Measurements from ENCODE around the gene ODF4.

DNA sequence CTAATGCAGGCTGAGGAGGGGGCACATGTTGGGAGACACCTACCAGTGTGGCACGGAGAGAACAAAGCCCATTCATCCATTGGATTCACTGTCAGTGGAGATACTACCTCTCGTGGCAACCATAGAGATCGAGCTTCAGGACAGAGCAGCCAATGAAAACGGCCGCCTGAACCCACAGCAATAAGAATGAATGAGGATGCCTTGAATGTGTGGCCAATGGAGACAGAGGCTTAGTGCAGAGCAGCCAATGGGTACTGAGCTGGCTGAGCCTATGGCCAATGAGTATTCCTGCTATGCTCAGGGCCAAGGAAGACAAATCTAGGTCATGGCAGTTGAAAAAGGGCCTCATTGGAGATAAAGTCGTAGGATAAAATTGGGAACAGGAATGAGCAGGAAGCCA lies 18.6 kb upstream of the ODF4 start:
- no peak for TF ChIP-seq CTCF (IDR thresholded peaks at IDR 0.05)
- TF ChIP-seq POLR2A (IDR thresholded peaks at IDR 0.05) = no peak
